Body of pancreas (tissue), 4 donors: ENCODE data around the gene PHF12.

Source experiments
- POLR2A ChIP-seq, 3 donors: fragments of 450-650 bp; IDR thresholded peaks; one replicate each; pipeline ENCODE4 v1.6.1; 2016; ENCODE audit warnings: antibody characterized with exemption in 3 of 3, mild to moderate bottlenecking in 2 of 3
- TF ChIP-seq, protein P1 (sequence below), 7 experiments: fragments of 450-650 bp in 4 of 7; fragments of 200-600 bp in 3 of 7; sonication (generic) in 3 of 7; IDR thresholded peaks; one replicate each; pipeline ENCODE4 v1.5.1; 2016 to 2019; ENCODE audit warnings: antibody characterized with exemption in 7 of 7

DNA sequence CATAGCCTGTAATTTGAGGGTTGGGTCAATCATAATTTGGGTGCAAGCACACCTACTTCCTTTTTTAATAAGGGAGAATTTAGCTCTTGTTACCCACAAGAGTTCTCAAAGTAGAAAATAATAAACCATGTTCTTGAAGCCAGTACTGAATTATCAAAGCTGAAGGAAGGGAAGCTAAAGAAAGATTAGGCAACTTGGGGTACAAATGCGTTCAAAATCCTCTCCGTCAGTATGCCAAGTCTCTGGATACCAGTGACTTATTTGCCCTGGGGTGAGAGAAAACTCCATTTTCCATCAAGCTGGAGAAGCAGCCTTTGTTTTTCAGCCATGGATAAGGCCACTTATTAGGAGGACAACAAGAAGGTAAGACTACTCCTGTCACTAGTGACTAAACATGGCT, 25.0 kb downstream of the PHF12 start:
- TF ChIP-seq, protein P1, sequence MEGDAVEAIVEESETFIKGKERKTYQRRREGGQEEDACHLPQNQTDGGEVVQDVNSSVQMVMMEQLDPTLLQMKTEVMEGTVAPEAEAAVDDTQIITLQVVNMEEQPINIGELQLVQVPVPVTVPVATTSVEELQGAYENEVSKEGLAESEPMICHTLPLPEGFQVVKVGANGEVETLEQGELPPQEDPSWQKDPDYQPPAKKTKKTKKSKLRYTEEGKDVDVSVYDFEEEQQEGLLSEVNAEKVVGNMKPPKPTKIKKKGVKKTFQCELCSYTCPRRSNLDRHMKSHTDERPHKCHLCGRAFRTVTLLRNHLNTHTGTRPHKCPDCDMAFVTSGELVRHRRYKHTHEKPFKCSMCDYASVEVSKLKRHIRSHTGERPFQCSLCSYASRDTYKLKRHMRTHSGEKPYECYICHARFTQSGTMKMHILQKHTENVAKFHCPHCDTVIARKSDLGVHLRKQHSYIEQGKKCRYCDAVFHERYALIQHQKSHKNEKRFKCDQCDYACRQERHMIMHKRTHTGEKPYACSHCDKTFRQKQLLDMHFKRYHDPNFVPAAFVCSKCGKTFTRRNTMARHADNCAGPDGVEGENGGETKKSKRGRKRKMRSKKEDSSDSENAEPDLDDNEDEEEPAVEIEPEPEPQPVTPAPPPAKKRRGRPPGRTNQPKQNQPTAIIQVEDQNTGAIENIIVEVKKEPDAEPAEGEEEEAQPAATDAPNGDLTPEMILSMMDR (IDR thresholded peaks at IDR 0.05), result no peak
- TF ChIP-seq POLR2A (IDR thresholded peaks at IDR 0.05), result no peak
